Hematopoietic multipotent progenitor cell (in vitro differentiated cells): Measurements from ENCODE around the gene PTPRK. TPM values are rescaled to one million over a fixed set of nuclear protein-coding genes. Genes with fewer than 3 reads are reported as not detected.

Experiments used
- DNase-seq, 3 donors: peaks; one replicate each; pipeline ENCODE4 v3.0.0-alpha.2; 2011 to 2015; ENCODE audit warnings: low read depth in 2 of 3, low spot score in 2 of 3
- total RNA-seq: library from RNA; depleted of rRNA; stranded (reverse); fragments of >200 nt; gene quantifications from one replicate; pipeline ENCODE4 v1.2.3, GENCODE V29; 2012

The PTPRK gene
- total RNA-seq, 1 donor: 0.81 TPM

- no peak for DNase-seq
Observed at GRCh38 chr6:128397996-128398395, 122.4 kb downstream of the PTPRK start.

- DNase-seq: no peak
Observed at GRCh38 chr6:128395596-128395995, 124.8 kb downstream of the PTPRK start.

GRCh38 chr6:128395188-128395587 lies 125.2 kb downstream of the PTPRK start:
- no peak for DNase-seq

- DNase-seq: no peak
Observed at GRCh38 chr6:128394167-128394566, 126.2 kb downstream of the PTPRK start.

GRCh38 chr6:128389820-128390534 lies 130.4 kb downstream of the PTPRK start:
- no peak for DNase-seq

- DNase-seq: no peak
Observed at GRCh38 chr6:128388380-128388779, 132.0 kb downstream of the PTPRK start.

GRCh38 chr6:128380891-128381290 lies 139.5 kb downstream of the PTPRK start:
- no peak for DNase-seq

- no peak for DNase-seq
Observed at GRCh38 chr6:128379577-128379976, 140.8 kb downstream of the PTPRK start.

GRCh38 chr6:128376952-128377503 lies 143.4 kb downstream of the PTPRK start:
- DNase-seq: no peak

GRCh38 chr6:128371136-128371535 lies 149.3 kb downstream of the PTPRK start:
- no peak for DNase-seq

- no peak for DNase-seq
Observed at GRCh38 chr6:128370072-128370471, 150.3 kb downstream of the PTPRK start.

- no peak for DNase-seq
Observed at GRCh38 chr6:128368213-128368944, 152.0 kb downstream of the PTPRK start.

- no peak for DNase-seq
Observed at GRCh38 chr6:128367437-128367836, 153.0 kb downstream of the PTPRK start.

- DNase-seq: no peak
Observed at GRCh38 chr6:128365520-128366160, 154.8 kb downstream of the PTPRK start.

- no peak for DNase-seq
Observed at GRCh38 chr6:128364766-128365519, 155.5 kb downstream of the PTPRK start.

GRCh38 chr6:128363020-128363813 lies 157.2 kb downstream of the PTPRK start:
- DNase-seq: no peak

GRCh38 chr6:128361378-128361777 lies 159.0 kb downstream of the PTPRK start:
- DNase-seq: no peak

GRCh38 chr6:128358244-128358776 lies 162.1 kb downstream of the PTPRK start:
- DNase-seq: no peak

GRCh38 chr6:128357392-128358130 lies 162.8 kb downstream of the PTPRK start:
- no peak for DNase-seq
